Esophagus (tissue), 2 donors: ENCODE measurements around the gene CABLES1. TPM values are rescaled to one million over a fixed set of nuclear protein-coding genes. Genes with fewer than 3 reads are reported as not detected.
A peak's percentile ranks its signal among the peaks of the same experiment; 100 is the strongest.
"Not testable (repeated sequence)": the region's sequence is repeated elsewhere in the genome, so short reads cannot be mapped to it uniquely, and the experiment has no call there.

Source experiments
- H3K27ac ChIP-seq, 2 donors: one replicate each; pipeline ENCODE4 v1.5.1; 2013; ENCODE audit warnings: low read depth in 2 of 2, mild to moderate bottlenecking in 2 of 2, inconsistent platforms in 1 of 2, low read length in 1 of 2, moderate library complexity in 1 of 2
- H3K27me3 ChIP-seq, 2 donors: one replicate each; pipeline ENCODE4 v1.6.1; 2013; ENCODE audit warnings: low read length in 2 of 2, control low read depth in 1 of 2, mild to moderate bottlenecking in 1 of 2; ENCODE audit not compliant: insufficient read depth in 2 of 2, control insufficient read depth in 1 of 2
- H3K36me3 ChIP-seq, 2 donors: one replicate each; pipeline ENCODE4 v1.6.1; 2013; ENCODE audit warnings: low read length in 1 of 2; ENCODE audit not compliant: control insufficient read depth in 2 of 2, insufficient read depth in 2 of 2
- H3K4me1 ChIP-seq, 2 donors: one replicate each; pipeline ENCODE4 v1.6.1; 2013; ENCODE audit warnings: low read length in 1 of 2; ENCODE audit not compliant: control insufficient read depth in 2 of 2, insufficient read depth in 2 of 2
- H3K4me3 ChIP-seq, 2 donors: one replicate each; pipeline ENCODE4 v1.5.1; 2013; ENCODE audit warnings: low read length in 2 of 2, mild to moderate bottlenecking in 2 of 2, low read depth in 1 of 2, moderate library complexity in 1 of 2
- H3K9me3 ChIP-seq, 2 donors: one replicate each; pipeline ENCODE4 v1.6.1; 2013; ENCODE audit warnings: mild to moderate bottlenecking in 2 of 2, low read depth in 1 of 2, low read length in 1 of 2, moderate library complexity in 1 of 2; ENCODE audit not compliant: control insufficient read depth in 2 of 2, insufficient read depth in 1 of 2
- WGBS, 2 donors: extraction: QIAGEN DNeasy Blood & Tissue Kit; methylation state at CpG; one replicate each; pipeline ENCODE4 v1.1.7; 2013; 5-methylcytosine and 5-hydroxymethylcytosine counted together
- polyA plus RNA-seq, 2 donors: library from polyadenylated mRNA; stranded (reverse); fragments of 200-250 nt; gene quantifications; one replicate each; pipeline ENCODE4 v1.2.3, GENCODE V29; 2013
- donor health status: healthy with polysubstance abuse.
- donor health status: Bipolar disorder and iron deficiency.

Gene CABLES1
- polyA plus RNA-seq, 2 donors = 3.8 to 10.0 TPM

- 84 to 93% methylated on average over 6 of the region's 6 CpGs for WGBS, 2 donors
- Histone ChIP-seq H3K36me3 (no peaks in the 10 kb centered on the region), H3K9me3 (no peaks in the 10 kb centered on the region), H3K27ac (no peak overlapping the region), H3K27me3 (no peaks in the 10 kb centered on the region), H3K4me1 (peaks cover 0 to 2% of the 10 kb centered on the region in 2 donors), H3K4me3 (no peak overlapping the region)
Measured at GRCh38 chr18:23095463-23095862, 39.8 kb upstream of the CABLES1 start.

GRCh38 chr18:23097016-23097415 lies 38.3 kb upstream of the CABLES1 start:
- 90 to 94% methylated on average over 8 of the region's 8 CpGs for WGBS, 2 donors

GRCh38 chr18:23099621-23100020 lies 35.7 kb upstream of the CABLES1 start:
- no peaks in the 10 kb centered on the region for H3K9me3 ChIP-seq
- H3K27me3 ChIP-seq = no peaks in the 10 kb centered on the region
- H3K4me3 ChIP-seq = no peak overlapping the region
- H3K4me1 ChIP-seq = no peaks in the 10 kb centered on the region
- H3K27ac ChIP-seq = peak overlapping the region; percentile 36 to 52
- WGBS, 2 donors = 65 to 82% methylated on average over 5 of the region's 5 CpGs
- no peaks in the 10 kb centered on the region for H3K36me3 ChIP-seq

More at GRCh38 chr18:23097016-23097415, 38.3 kb upstream of the CABLES1 start:
- not testable (repeated sequence) for H3K36me3 ChIP-seq, H3K27me3 ChIP-seq, H3K9me3 ChIP-seq, H3K4me3 ChIP-seq, H3K27ac ChIP-seq, H3K4me1 ChIP-seq

GRCh38 chr18:23101861-23102432 lies 33.3 kb upstream of the CABLES1 start:
- H3K27ac ChIP-seq = no peak overlapping the region
- peaks cover 0 to 7% of the 10 kb centered on the region in 2 donors for H3K4me1 ChIP-seq
- no peaks in the 10 kb centered on the region for H3K27me3 ChIP-seq
- no peaks in the 10 kb centered on the region for H3K9me3 ChIP-seq
- WGBS, 2 donors = 76 to 84% methylated on average over 12 of the region's 12 CpGs
- no peaks in the 10 kb centered on the region for H3K36me3 ChIP-seq
- H3K4me3 ChIP-seq = no peak overlapping the region

DNA sequence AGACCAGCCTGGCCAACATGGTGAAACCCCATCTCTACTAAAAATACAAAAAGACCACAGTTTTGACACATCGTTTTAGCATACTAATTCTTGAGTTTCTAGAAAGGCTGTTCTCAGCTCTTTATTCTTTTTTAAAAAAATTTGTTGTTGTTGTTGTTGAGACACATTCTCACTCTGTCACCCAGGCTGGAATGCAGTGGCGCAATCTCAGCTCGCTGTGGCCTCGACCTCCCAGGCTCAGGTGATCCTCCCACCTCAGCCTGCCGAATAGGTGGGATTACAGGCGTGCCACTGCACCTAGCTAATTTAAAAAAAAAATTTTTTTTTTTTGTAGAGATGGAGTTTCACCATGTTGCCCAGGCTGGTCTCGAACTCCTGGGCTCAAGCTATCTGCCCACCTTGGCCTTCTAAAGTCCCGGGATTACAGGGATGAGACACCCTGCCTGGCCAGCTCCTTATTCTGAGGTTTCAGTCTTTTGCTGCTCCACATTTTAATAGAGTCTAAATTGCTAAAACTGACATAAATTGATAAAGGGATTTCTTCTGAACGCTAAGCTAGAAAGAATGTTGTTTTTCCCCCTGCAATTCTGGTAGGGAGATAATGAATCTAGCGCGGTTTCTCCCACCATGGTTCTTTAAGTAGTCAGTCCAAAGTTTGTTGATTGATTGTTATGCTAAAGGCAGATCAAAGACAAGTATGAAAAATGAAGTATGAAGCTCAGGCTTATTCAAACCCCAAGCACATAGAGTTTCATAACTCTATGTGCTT lies 32.6 kb upstream of the CABLES1 start:
- no peaks in the 10 kb centered on the region for H3K27me3 ChIP-seq
- H3K4me1 ChIP-seq = peaks cover 0 to 7% of the 10 kb centered on the region in 2 donors
- WGBS, 2 donors = 86 to 89% methylated on average over 11 of the region's 11 CpGs
- no peak overlapping the region for H3K4me3 ChIP-seq
- no peaks in the 10 kb centered on the region for H3K9me3 ChIP-seq
- no peaks in the 10 kb centered on the region for H3K36me3 ChIP-seq
- H3K27ac ChIP-seq = no peak overlapping the region

DNA sequence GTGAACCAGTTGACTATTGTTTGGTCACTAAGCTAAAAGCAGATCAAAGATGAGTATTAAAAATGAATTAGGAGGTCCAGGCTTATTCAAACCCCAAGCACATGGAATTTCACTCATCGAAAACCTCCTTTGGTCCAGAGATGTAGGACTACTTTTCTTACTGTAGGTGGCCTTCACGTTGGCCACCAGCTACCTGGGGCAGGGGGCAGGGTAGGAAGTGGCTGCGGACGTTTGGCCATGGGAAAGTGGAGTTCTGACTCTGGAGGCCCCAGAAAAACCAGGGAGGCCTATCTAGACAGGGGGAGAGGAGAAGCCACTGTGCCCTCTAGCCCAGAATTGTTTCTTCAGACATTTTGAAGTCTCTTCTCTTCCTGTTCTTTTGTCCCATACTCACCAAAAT lies 31.8 kb upstream of the CABLES1 start:
- Histone ChIP-seq H3K36me3 (no peaks in the 10 kb centered on the region), H3K27me3 (no peaks in the 10 kb centered on the region), H3K9me3 (no peaks in the 10 kb centered on the region), H3K4me3 (no peak overlapping the region), H3K4me1 (peaks cover 0 to 7% of the 10 kb centered on the region in 2 donors), H3K27ac (no peak overlapping the region)
- 89 to 92% methylated on average over 4 of the region's 4 CpGs for WGBS, 2 donors

DNA sequence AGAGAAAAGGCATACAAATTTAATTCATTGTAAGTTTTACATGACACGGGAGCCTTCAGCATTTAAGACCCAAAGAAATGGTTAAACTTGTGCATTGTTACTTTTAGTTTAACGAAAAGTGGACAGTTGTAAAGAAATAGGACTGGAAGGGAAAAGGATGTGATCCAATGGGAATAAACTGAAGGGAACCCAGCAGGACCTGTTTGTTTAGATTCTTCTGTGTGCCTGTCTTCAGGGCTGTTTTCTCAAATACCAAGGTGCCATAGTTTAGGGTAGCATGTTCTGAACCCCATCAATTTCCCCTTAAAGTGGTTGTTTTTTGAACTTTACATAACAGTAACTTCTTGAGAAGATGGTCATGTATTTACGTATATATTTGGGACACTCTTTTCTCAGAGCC lies 30.3 kb upstream of the CABLES1 start:
- WGBS, 2 donors = 79 to 80% methylated on average over 3 of the region's 3 CpGs
- H3K36me3 ChIP-seq = no peaks in the 10 kb centered on the region
- H3K9me3 ChIP-seq = no peaks in the 10 kb centered on the region
- H3K27ac ChIP-seq = no peak overlapping the region
- H3K27me3 ChIP-seq = no peaks in the 10 kb centered on the region
- H3K4me1 ChIP-seq = peaks cover 0 to 9% of the 10 kb centered on the region in 2 donors
- no peak overlapping the region for H3K4me3 ChIP-seq

- Histone ChIP-seq H3K9me3 (no peaks in the 10 kb centered on the region), H3K27ac (peak overlapping the region; percentile 27 to 58), H3K4me3 (no peak overlapping the region), H3K27me3 (no peaks in the 10 kb centered on the region), H3K4me1 (peaks cover 0 to 9% of the 10 kb centered on the region in 2 donors), H3K36me3 (no peaks in the 10 kb centered on the region)
- WGBS, 2 donors = 79 to 80% methylated on average over 21 of the region's 21 CpGs
Measured at GRCh38 chr18:23105581-23106219, 29.6 kb upstream of the CABLES1 start.

- H3K9me3 ChIP-seq = no peaks in the 10 kb centered on the region
- H3K4me3 ChIP-seq = no peak overlapping the region
- H3K27ac ChIP-seq = peak overlapping the region in 1 of 2 donors; percentile 12
- H3K27me3 ChIP-seq = no peaks in the 10 kb centered on the region
- peaks cover 0 to 9% of the 10 kb centered on the region in 2 donors for H3K4me1 ChIP-seq
- H3K36me3 ChIP-seq = no peaks in the 10 kb centered on the region
- 35 to 36% methylated on average over 6 of the region's 6 CpGs for WGBS, 2 donors
Measured at GRCh38 chr18:23106575-23106974, 28.7 kb upstream of the CABLES1 start.
